RWPE2 (cell line): ENCODE measurements around the gene CFAP97D1.

Experiments used
- ATAC-seq: fragments of 200-7000 bp; cut with Tn5 transposase; 3 replicates; pipeline ENCODE4 v1.9.1; 2021; ENCODE audit warnings: low read depth
- DNase-seq: peaks from one replicate; pipeline ENCODE4 v3.0.0-alpha.2; 2020; ENCODE audit warnings: low spot score
- H3K27ac ChIP-seq: fragments of 450-650 bp; 2 replicates; pipeline ENCODE4 v1.5.1; 2017; ENCODE audit warnings: mild to moderate bottlenecking; ENCODE audit not compliant: poor library complexity, severe bottlenecking
- H3K27me3 ChIP-seq: fragments of 250-450 bp; sonication (Bioruptor Pico); 2 replicates; pipeline ENCODE4 v1.5.1; 2021; ENCODE audit warnings: mild to moderate bottlenecking, moderate library complexity; ENCODE audit not compliant: insufficient read depth, poor library complexity, severe bottlenecking
- H3K36me3 ChIP-seq: fragments of 250-450 bp; sonication (Bioruptor Pico); 2 replicates; pipeline ENCODE4 v1.5.1; 2020; ENCODE audit warnings: low read depth, mild to moderate bottlenecking, moderate library complexity
- H3K4me1 ChIP-seq: fragments of 250-450 bp; sonication (Bioruptor Pico); 2 replicates; pipeline ENCODE4 v1.5.1; 2021; ENCODE audit warnings: mild to moderate bottlenecking, moderate library complexity; ENCODE audit not compliant: insufficient read depth, poor library complexity, severe bottlenecking
- H3K4me3 ChIP-seq: fragments of 250-450 bp; sonication (Bioruptor Pico); 2 replicates; pipeline ENCODE4 v1.5.1; 2021; ENCODE audit warnings: mild to moderate bottlenecking, moderate library complexity; ENCODE audit not compliant: severe bottlenecking
- H3K9me3 ChIP-seq: fragments of 250-450 bp; sonication (Bioruptor Pico); 2 replicates; pipeline ENCODE4 v1.5.1; 2021; ENCODE audit warnings: mild to moderate bottlenecking, moderate library complexity; ENCODE audit not compliant: severe bottlenecking
- CTCF ChIP-seq: fragments of 450-650 bp; IDR thresholded peaks from one replicate; pipeline ENCODE4 v1.5.1; 2017; ENCODE audit warnings: mild to moderate bottlenecking, moderate library complexity; ENCODE audit not compliant: poor library complexity, severe bottlenecking

Gene CFAP97D1

GRCh38 chr17:43753493-43754129, 26.6 kb upstream of the CFAP97D1 start:
- DNase-seq (no peak), ATAC-seq (no peak)
- H3K9me3 ChIP-seq, result no peaks in the 10 kb centered on the region
- no peak overlapping the region for H3K27ac ChIP-seq
- H3K4me3 ChIP-seq, result no peak overlapping the region
- H3K27me3 ChIP-seq, result peaks cover 13% of the 10 kb centered on the region
- no peak for TF ChIP-seq CTCF
- H3K36me3 ChIP-seq, result no peaks in the 10 kb centered on the region
- peaks cover 12% of the 10 kb centered on the region for H3K4me1 ChIP-seq

GRCh38 chr17:43754947-43755346, 25.3 kb upstream of the CFAP97D1 start:
- ATAC-seq (no peak), DNase-seq (no peak)
- no peaks in the 10 kb centered on the region for H3K36me3 ChIP-seq
- TF ChIP-seq CTCF, result no peak
- peaks cover 13% of the 10 kb centered on the region for H3K27me3 ChIP-seq
- H3K27ac ChIP-seq, result no peak overlapping the region
- no peaks in the 10 kb centered on the region for H3K9me3 ChIP-seq
- H3K4me3 ChIP-seq, result no peak overlapping the region
- H3K4me1 ChIP-seq, result peaks cover 11% of the 10 kb centered on the region

- Histone ChIP-seq H3K27ac (no peak overlapping the region), H3K4me1 (peaks cover 10% of the 10 kb centered on the region), H3K9me3 (no peaks in the 10 kb centered on the region), H3K27me3 (peaks cover 13% of the 10 kb centered on the region), H3K36me3 (no peaks in the 10 kb centered on the region), H3K4me3 (no peak overlapping the region)
- no peak for ATAC-seq
- no peak for TF ChIP-seq CTCF
- no peak for DNase-seq
These were observed 24.8 kb upstream of the CFAP97D1 start for GRCh38 chr17:43755389-43755875.

GRCh38 chr17:43756201-43756600, 24.0 kb upstream of the CFAP97D1 start:
- no peaks in the 10 kb centered on the region for H3K36me3 ChIP-seq
- ATAC-seq (no peak), DNase-seq (no peak)
- TF ChIP-seq CTCF, result no peak
- H3K9me3 ChIP-seq, result no peaks in the 10 kb centered on the region
- no peak overlapping the region for H3K4me3 ChIP-seq
- H3K27me3 ChIP-seq, result peaks cover 13% of the 10 kb centered on the region
- peaks cover 10% of the 10 kb centered on the region for H3K4me1 ChIP-seq
- no peak overlapping the region for H3K27ac ChIP-seq

GRCh38 chr17:43757171-43757660, 23.0 kb upstream of the CFAP97D1 start:
- ATAC-seq, result no peak

More at GRCh38 chr17:43757171-43757660, 23.0 kb upstream of the CFAP97D1 start:
- Histone ChIP-seq H3K4me3 (no peak overlapping the region), H3K4me1 (peaks cover 10% of the 10 kb centered on the region), H3K36me3 (no peaks in the 10 kb centered on the region), H3K9me3 (no peaks in the 10 kb centered on the region), H3K27ac (no peak overlapping the region), H3K27me3 (peaks cover 13% of the 10 kb centered on the region)
- no peak for DNase-seq
- no peak for TF ChIP-seq CTCF
